ENCODE results near the gene GTF2IRD1. TPM values are rescaled to one million over a fixed set of nuclear protein-coding genes. Genes with fewer than 3 reads are reported as not detected.

GTF2IRD1 gene
- total RNA-seq, 1 experiment from 2014 or later, result 34.3 TPM

GRCh38 chr7:74526780-74527179 lies 73.1 kb downstream of the GTF2IRD1 start:
- H3K9ac ChIP-seq (ENCODE audit: extremely low read depth, insufficient read length, low read length), result no peak overlapping the region
- Mint-ChIP-seq H3K9me3 (no peaks in the 10 kb centered on the region; a peak in 1 of 5 replicates), H3K4me1 (peaks cover 10 to 19% of the 10 kb centered on the region in 2 experiments), H3K27ac (peak overlapping the region in 2 of 3 experiments; percentile 85 to 94; a peak in 3 of 7 replicates), H3K36me3 (ENCODE audit: insufficient read depth in 1 of 3, low read depth in 3 of 3) (peaks cover 31 to 67% (median 65%) of the 10 kb centered on the region in 3 experiments), H3K4me3 (no peak overlapping the region), H3K27me3 (ENCODE audit: low read depth) (no peaks in the 10 kb centered on the region)
- H4K20me1 ChIP-seq (ENCODE audit: control insufficient read depth, insufficient read depth, insufficient read length), result no peaks in the 10 kb centered on the region
- H3K14ac ChIP-seq (ENCODE audit: insufficient read depth, low read length), result no peak overlapping the region; the same call in 1 of the 2 replicates
- H2BK120ac ChIP-seq (ENCODE audit: low read depth, low read length, poor library complexity, severe bottlenecking), result no peak overlapping the region
- no peak overlapping the region for H3T11ph ChIP-seq (ENCODE audit: low read length)
- H3K27me3 ChIP-seq (ENCODE audit: insufficient read depth, low read length), result no peaks in the 10 kb centered on the region
- no peaks in the 10 kb centered on the region for H3K79me2 ChIP-seq (ENCODE audit: insufficient read depth, low read length)
- H3K23ac ChIP-seq (ENCODE audit: insufficient read length, low read depth, low read length), result no peak overlapping the region
- H2BK5ac ChIP-seq (ENCODE audit: insufficient read length, low read length), result no peak overlapping the region
- H3K56ac ChIP-seq (ENCODE audit: insufficient read length, low read depth, low read length), result no peak overlapping the region
- H3K18ac ChIP-seq (ENCODE audit: insufficient read length, low read depth, low read length), result no peak overlapping the region
- DNase-seq, result no peak
- H4K5ac ChIP-seq (ENCODE audit: insufficient read length, low read depth, low read length), result no peak overlapping the region
- peaks cover 3% of the 10 kb centered on the region; the same call in 1 of the 2 replicates for H3K4me1 ChIP-seq (ENCODE audit: insufficient read depth, low read length)
- H4K8ac ChIP-seq (replicated peaks; ENCODE audit: insufficient read length, low read depth, low read length), result no peak overlapping the region
- H2BK20ac ChIP-seq (ENCODE audit: low read depth, low read length, poor library complexity, severe bottlenecking), result no peak overlapping the region
- H2BK12ac ChIP-seq (ENCODE audit: insufficient read length, low read depth, low read length), result no peak overlapping the region
- TF ChIP-seq CTCF (conservative IDR thresholded peaks at IDR 0.05), result no peak
- H3K4me2 ChIP-seq (ENCODE audit: insufficient read depth, insufficient read length, low read length), result no peak overlapping the region
- no peak overlapping the region for H3K27ac ChIP-seq (ENCODE audit: insufficient read length, low read depth, low read length)
- no peak overlapping the region for H3K4ac ChIP-seq (ENCODE audit: low read depth, low read length)
- no peaks in the 10 kb centered on the region for H3K9me3 ChIP-seq (ENCODE audit: control insufficient read depth, low read depth, low read length)
- H2AK5ac ChIP-seq (ENCODE audit: insufficient read length, low read length), result no peak overlapping the region
- no peaks in the 10 kb centered on the region for H3K23me2 ChIP-seq (ENCODE audit: insufficient read length, low read depth, low read length, poor library complexity, severe bottlenecking)
- no peak overlapping the region for H2AFZ ChIP-seq (ENCODE audit: low read length)
- no CpG with 5 or more reads among the region's 8 CpGs for WGBS (ENCODE audit: extremely low coverage, insufficient read length, low lambda C conversion rate)
- H2BK15ac ChIP-seq (ENCODE audit: low read depth, low read length), result no peak overlapping the region
- no peaks in the 10 kb centered on the region for H3K79me1 ChIP-seq (ENCODE audit: insufficient read depth, low read depth, low read length, poor library complexity, severe bottlenecking)
- no peak overlapping the region for H4K91ac ChIP-seq (ENCODE audit: insufficient read length, low read depth, low read length)

Data from H9 (cell line).